ENCODE data around the gene GLI2.

DNA sequence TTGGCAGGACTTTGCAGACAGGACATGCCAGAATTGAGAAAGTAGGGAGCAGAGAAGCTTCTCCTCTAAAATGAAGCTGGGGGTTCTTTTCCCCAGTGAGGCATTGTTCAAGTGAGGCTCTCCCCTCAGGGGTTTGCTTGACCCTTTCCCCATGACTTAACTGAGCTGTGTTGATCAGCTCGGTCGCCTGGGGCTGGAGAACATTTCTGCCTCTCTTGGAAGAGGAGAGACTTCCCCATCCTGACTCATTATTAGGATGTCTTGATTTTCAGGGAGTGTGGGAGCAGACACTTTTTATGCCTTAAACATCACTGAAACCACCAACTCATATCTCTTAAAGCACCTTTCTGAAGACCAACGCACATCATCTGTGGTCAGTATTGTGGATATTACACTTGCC lies 27.9 kb upstream of the GLI2 start:
- TF ChIP-seq EZH2 (optimal IDR thresholded peaks at IDR 0.05; ENCODE audit: low read depth, low read length) (no peak), EZH2phosphoT487 (IDR thresholded peaks at IDR 0.05; ENCODE audit: low read length) (no peak)
- TF ChIP-seq, protein P1, sequence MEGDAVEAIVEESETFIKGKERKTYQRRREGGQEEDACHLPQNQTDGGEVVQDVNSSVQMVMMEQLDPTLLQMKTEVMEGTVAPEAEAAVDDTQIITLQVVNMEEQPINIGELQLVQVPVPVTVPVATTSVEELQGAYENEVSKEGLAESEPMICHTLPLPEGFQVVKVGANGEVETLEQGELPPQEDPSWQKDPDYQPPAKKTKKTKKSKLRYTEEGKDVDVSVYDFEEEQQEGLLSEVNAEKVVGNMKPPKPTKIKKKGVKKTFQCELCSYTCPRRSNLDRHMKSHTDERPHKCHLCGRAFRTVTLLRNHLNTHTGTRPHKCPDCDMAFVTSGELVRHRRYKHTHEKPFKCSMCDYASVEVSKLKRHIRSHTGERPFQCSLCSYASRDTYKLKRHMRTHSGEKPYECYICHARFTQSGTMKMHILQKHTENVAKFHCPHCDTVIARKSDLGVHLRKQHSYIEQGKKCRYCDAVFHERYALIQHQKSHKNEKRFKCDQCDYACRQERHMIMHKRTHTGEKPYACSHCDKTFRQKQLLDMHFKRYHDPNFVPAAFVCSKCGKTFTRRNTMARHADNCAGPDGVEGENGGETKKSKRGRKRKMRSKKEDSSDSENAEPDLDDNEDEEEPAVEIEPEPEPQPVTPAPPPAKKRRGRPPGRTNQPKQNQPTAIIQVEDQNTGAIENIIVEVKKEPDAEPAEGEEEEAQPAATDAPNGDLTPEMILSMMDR (IDR thresholded peaks at IDR 0.05; ENCODE audit: low read length) = no peak

Measured in MM.1S (cell line).